ENCODE results near the gene KCNMA1.

- TF ChIP-seq POLR2A (IDR thresholded peaks at IDR 0.05; ENCODE audit: low read depth) (no peak), CTCF (IDR thresholded peaks at IDR 0.05) (no peak)
Observed at GRCh38 chr10:76911184-76911583, 726.4 kb downstream of the KCNMA1 start.
